HL-60 (cell line): Measurements from ENCODE around the gene CLPTM1L.

Source experiments
- DNase-seq, 2 experiments: peaks; one replicate each; pipeline ENCODE4 v3.0.0-alpha.2; 2010 to 2020; ENCODE audit warnings: low read depth in 1 of 2, low spot score in 1 of 2
- H3K27ac ChIP-seq: fragments of 250-450 bp; sonication (Bioruptor Pico); replicated peaks from 2 replicates; pipeline ENCODE4 v1.5.1; 2020; ENCODE audit warnings: mild to moderate bottlenecking, moderate library complexity
- H3K27me3 ChIP-seq: fragments of 250-450 bp; sonication (Bioruptor Pico); 2 replicates; pipeline ENCODE4 v1.5.1; 2021; ENCODE audit warnings: mild to moderate bottlenecking, moderate library complexity; ENCODE audit not compliant: insufficient read depth, poor library complexity, severe bottlenecking
- H3K4me3 ChIP-seq: replicated peaks from 2 replicates; pipeline ENCODE4 v1.5.1; 2011; ENCODE audit warnings: mild to moderate bottlenecking, control low read depth, low read length; ENCODE audit not compliant: insufficient read depth
- CTCF ChIP-seq: IDR thresholded peaks from one replicate; pipeline ENCODE4 v1.5.1; 2011; ENCODE audit warnings: low read length, control low read depth, inconsistent platforms; ENCODE audit not compliant: insufficient read depth
- GABPA ChIP-seq: IDR thresholded peaks from 2 replicates; pipeline ENCODE4 v1.6.1; 2012; ENCODE audit warnings: low read depth
- POLR2AphosphoS5 ChIP-seq: IDR thresholded peaks from 2 replicates; pipeline ENCODE4 v1.6.1; 2012; ENCODE audit warnings: low read depth
- SPI1 ChIP-seq: IDR thresholded peaks from 2 replicates; pipeline ENCODE4 v1.6.1; 2012; ENCODE audit warnings: low read depth, mild to moderate bottlenecking, borderline replicate concordance
- TF ChIP-seq, protein P1 (sequence below): IDR thresholded peaks from 2 replicates; pipeline ENCODE4 v1.6.1; 2012; ENCODE audit warnings: low read depth; ENCODE audit not compliant: insufficient replicate concordance

The CLPTM1L gene

GRCh38 chr5:1315018-1315708, 29.7 kb downstream of the CLPTM1L start:
- no peaks in the 10 kb centered on the region for H3K27me3 ChIP-seq
- TF ChIP-seq POLR2AphosphoS5: no peak
- TF ChIP-seq CTCF: no peak
- no peak for TF ChIP-seq SPI1
- TF ChIP-seq, protein P1, sequence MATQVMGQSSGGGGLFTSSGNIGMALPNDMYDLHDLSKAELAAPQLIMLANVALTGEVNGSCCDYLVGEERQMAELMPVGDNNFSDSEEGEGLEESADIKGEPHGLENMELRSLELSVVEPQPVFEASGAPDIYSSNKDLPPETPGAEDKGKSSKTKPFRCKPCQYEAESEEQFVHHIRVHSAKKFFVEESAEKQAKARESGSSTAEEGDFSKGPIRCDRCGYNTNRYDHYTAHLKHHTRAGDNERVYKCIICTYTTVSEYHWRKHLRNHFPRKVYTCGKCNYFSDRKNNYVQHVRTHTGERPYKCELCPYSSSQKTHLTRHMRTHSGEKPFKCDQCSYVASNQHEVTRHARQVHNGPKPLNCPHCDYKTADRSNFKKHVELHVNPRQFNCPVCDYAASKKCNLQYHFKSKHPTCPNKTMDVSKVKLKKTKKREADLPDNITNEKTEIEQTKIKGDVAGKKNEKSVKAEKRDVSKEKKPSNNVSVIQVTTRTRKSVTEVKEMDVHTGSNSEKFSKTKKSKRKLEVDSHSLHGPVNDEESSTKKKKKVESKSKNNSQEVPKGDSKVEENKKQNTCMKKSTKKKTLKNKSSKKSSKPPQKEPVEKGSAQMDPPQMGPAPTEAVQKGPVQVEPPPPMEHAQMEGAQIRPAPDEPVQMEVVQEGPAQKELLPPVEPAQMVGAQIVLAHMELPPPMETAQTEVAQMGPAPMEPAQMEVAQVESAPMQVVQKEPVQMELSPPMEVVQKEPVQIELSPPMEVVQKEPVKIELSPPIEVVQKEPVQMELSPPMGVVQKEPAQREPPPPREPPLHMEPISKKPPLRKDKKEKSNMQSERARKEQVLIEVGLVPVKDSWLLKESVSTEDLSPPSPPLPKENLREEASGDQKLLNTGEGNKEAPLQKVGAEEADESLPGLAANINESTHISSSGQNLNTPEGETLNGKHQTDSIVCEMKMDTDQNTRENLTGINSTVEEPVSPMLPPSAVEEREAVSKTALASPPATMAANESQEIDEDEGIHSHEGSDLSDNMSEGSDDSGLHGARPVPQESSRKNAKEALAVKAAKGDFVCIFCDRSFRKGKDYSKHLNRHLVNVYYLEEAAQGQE: no peak
- H3K4me3 ChIP-seq: no peak overlapping the region
- no peak for DNase-seq
- no peak overlapping the region for H3K27ac ChIP-seq

GRCh38 chr5:1314564-1314982, 30.3 kb downstream of the CLPTM1L start:
- Histone ChIP-seq H3K27me3 (no peaks in the 10 kb centered on the region), H3K4me3 (no peak overlapping the region), H3K27ac (no peak overlapping the region)
- TF ChIP-seq POLR2AphosphoS5 (no peak), SPI1 (no peak), GABPA (no peak), CTCF (no peak)
- TF ChIP-seq, protein P1: no peak
- no peak for DNase-seq

GRCh38 chr5:1312993-1313833, 31.7 kb downstream of the CLPTM1L start:
- TF ChIP-seq CTCF: no peak
- TF ChIP-seq, protein P1: peak; percentile 35
- peak; percentile 46; the same call in 1 of the 2 replicates for TF ChIP-seq SPI1
- 0 out of 2 replicates have a peak, but pooled peaks have one; percentile 23 for TF ChIP-seq GABPA
- TF ChIP-seq POLR2AphosphoS5: peak; percentile 48; the same call in 1 of the 2 replicates
- peak overlapping the region; percentile 88 for H3K27ac ChIP-seq
- peak; percentile 68 to 95 for DNase-seq
- no peak overlapping the region; the same call in 1 of the 2 replicates for H3K4me3 ChIP-seq
- no peaks in the 10 kb centered on the region for H3K27me3 ChIP-seq
